Thyroid gland (tissue), 4 donors: ENCODE results near the gene UBE4B.

ENCODE experiments used
- CTCF ChIP-seq, 6 experiments: fragments of 200-600 bp in 3 of 6; fragments of 450-650 bp in 3 of 6; sonication (generic) in 3 of 6; IDR thresholded peaks; one replicate each; pipeline ENCODE4 v1.5.1; 2016 to 2019; ENCODE audit warnings: antibody characterized with exemption in 6 of 6, mild to moderate bottlenecking in 2 of 6, inconsistent platforms in 1 of 6, moderate library complexity in 1 of 6
- POLR2A ChIP-seq, 2 donors: fragments of 450-650 bp; IDR thresholded peaks; one replicate each; pipeline ENCODE4 v1.6.1; 2017; ENCODE audit warnings: antibody characterized with exemption in 2 of 2, mild to moderate bottlenecking in 2 of 2, moderate library complexity in 1 of 2

- no peak for TF ChIP-seq CTCF (IDR thresholded peaks at IDR 0.05)
- TF ChIP-seq POLR2A (IDR thresholded peaks at IDR 0.05), result no peak
Measured at GRCh38 chr1:10143961-10144485, 111.3 kb downstream of the UBE4B start.
